ENCODE results near the gene DMD. TPM values are rescaled to one million over a fixed set of nuclear protein-coding genes. Genes with fewer than 3 reads are reported as not detected.

Gene DMD
- total RNA-seq, 1 experiment from 2014 or later, result 25.3 TPM

GRCh38 chrX:31429915-31430314 lies 1781.4 kb downstream of the DMD start:
- Histone ChIP-seq H3K4me3 (no peak overlapping the region), H3K36me3 (ENCODE audit: low read depth) (no peaks in the 10 kb centered on the region), H3K27ac (no peak overlapping the region), H3K4me1 (replicated peaks; ENCODE audit: insufficient read depth) (no peaks in the 10 kb centered on the region), H3F3A (ENCODE audit: insufficient read depth, low read depth) (no peaks in the 10 kb centered on the region), H3K4me2 (no peak overlapping the region), H3K79me2 (ENCODE audit: low read depth) (no peaks in the 10 kb centered on the region), H2AFZ (no peak overlapping the region), H3K27me3 (ENCODE audit: insufficient read depth, low read depth) (no peaks in the 10 kb centered on the region), H4K20me1 (ENCODE audit: insufficient read depth) (no peaks in the 10 kb centered on the region; the same call in 1 of the 2 replicates), H3K9me3 (ENCODE audit: insufficient read depth, low read depth) (no peaks in the 10 kb centered on the region), H3K9me2 (ENCODE audit: insufficient read depth) (no peaks in the 10 kb centered on the region)
- intact Hi-C loops (cut with micrococcal nuclease; ENCODE audit: unreplicated experiment), result loop anchor here (10.0 kb wide), 2 partner anchors 205 to 605 kb away; no protein-coding TSS in a partner anchor
- no TSS peak for BruUV-seq (replicated peaks)
- DNase-seq, result no peak
- TF ChIP-seq EZH2 (IDR thresholded peaks at IDR 0.05; ENCODE audit: low read depth) (no peak), CTCF (conservative IDR thresholded peaks at IDR 0.05) (no peak)
- POLR2A ChIA-PET (ENCODE audit: unreplicated experiment), result no interaction called here
- CTCF ChIA-PET, result no interaction called here

- no peaks in the 10 kb centered on the region for H3K79me2 ChIP-seq (ENCODE audit: low read depth)
- no peaks in the 10 kb centered on the region for H3K9me3 ChIP-seq (ENCODE audit: insufficient read depth, low read depth)
- H3K9me2 ChIP-seq (ENCODE audit: insufficient read depth), result no peaks in the 10 kb centered on the region
- H3K36me3 ChIP-seq (ENCODE audit: low read depth), result no peaks in the 10 kb centered on the region
- no peaks in the 10 kb centered on the region for H3K27me3 ChIP-seq (ENCODE audit: insufficient read depth, low read depth)
- H3K4me1 ChIP-seq (replicated peaks; ENCODE audit: insufficient read depth), result no peaks in the 10 kb centered on the region
- H3F3A ChIP-seq (ENCODE audit: insufficient read depth, low read depth), result no peaks in the 10 kb centered on the region
- TF ChIP-seq EZH2 (IDR thresholded peaks at IDR 0.05; ENCODE audit: low read depth), result no peak
- TF ChIP-seq CTCF (conservative IDR thresholded peaks at IDR 0.05), result peak; percentile 57
- DNase-seq, result peak; percentile 15 to 40
- intact Hi-C loops (cut with micrococcal nuclease; ENCODE audit: unreplicated experiment), result loop anchor here (2.0 to 10.0 kb wide), 3 partner anchors 155 to 599 kb away; no protein-coding TSS in a partner anchor
- no peaks in the 10 kb centered on the region for H4K20me1 ChIP-seq (ENCODE audit: insufficient read depth)
- no peak overlapping the region for H3K4me2 ChIP-seq
- CTCF ChIA-PET, result no interaction called here
- H3K27ac ChIP-seq, result no peak overlapping the region
- no peak overlapping the region for H2AFZ ChIP-seq
- no peak overlapping the region for H3K4me3 ChIP-seq
- POLR2A ChIA-PET (ENCODE audit: unreplicated experiment), result no interaction called here
- no TSS peak for BruUV-seq (replicated peaks)
Measured at GRCh38 chrX:31423609-31424189, 1787.7 kb downstream of the DMD start.

GRCh38 chrX:31421441-31421840 lies 1789.9 kb downstream of the DMD start:
- TF ChIP-seq EZH2 (IDR thresholded peaks at IDR 0.05; ENCODE audit: low read depth) (no peak), CTCF (conservative IDR thresholded peaks at IDR 0.05) (no peak)
- no peaks in the 10 kb centered on the region for H3F3A ChIP-seq (ENCODE audit: insufficient read depth, low read depth)
- ChIA-PET POLR2A (ENCODE audit: unreplicated experiment) (no interaction called here), CTCF (no interaction called here)
- H3K9me2 ChIP-seq (ENCODE audit: insufficient read depth), result no peaks in the 10 kb centered on the region
- H4K20me1 ChIP-seq (ENCODE audit: insufficient read depth), result no peaks in the 10 kb centered on the region
- no peak overlapping the region for H3K4me2 ChIP-seq
- BruUV-seq (replicated peaks), result no TSS peak
- H3K4me3 ChIP-seq, result no peak overlapping the region
- no peak for DNase-seq
- H3K9me3 ChIP-seq (ENCODE audit: insufficient read depth, low read depth), result no peaks in the 10 kb centered on the region
- no peaks in the 10 kb centered on the region for H3K4me1 ChIP-seq (replicated peaks; ENCODE audit: insufficient read depth)
- H3K27ac ChIP-seq, result no peak overlapping the region
- H3K79me2 ChIP-seq (ENCODE audit: low read depth), result no peaks in the 10 kb centered on the region
- no peaks in the 10 kb centered on the region for H3K36me3 ChIP-seq (ENCODE audit: low read depth)
- H2AFZ ChIP-seq, result no peak overlapping the region
- H3K27me3 ChIP-seq (ENCODE audit: insufficient read depth, low read depth), result no peaks in the 10 kb centered on the region
- intact Hi-C loops (cut with micrococcal nuclease; ENCODE audit: unreplicated experiment), result loop anchor here (10.0 kb wide), 2 partner anchors 197 to 597 kb away; no protein-coding TSS in a partner anchor
